KBM-7 (cell line): ENCODE measurements around the gene IQSEC1.

Source experiments
- DNase-seq: peaks from one replicate; pipeline ENCODE4 v3.0.0-alpha.2; 2015
- in situ Hi-C: fragments of 300-500 bp; cut with MboI; formaldehyde crosslinking; loops from 2 replicates; pipeline ENCODE4 v1.14.3; 2020; ENCODE audit warnings: low sequenced_read_pairs, low pct_unique_long_range_greater_than_20kb, mixed read lengths

Gene IQSEC1

GRCh38 chr3:12981306-12982275 lies 91.6 kb downstream of the IQSEC1 start:
- DNase-seq: no peak
- in situ Hi-C loops: no loop called here

GRCh38 chr3:12980596-12981290 lies 92.5 kb downstream of the IQSEC1 start:
- DNase-seq: no peak
- in situ Hi-C loops: no loop called here

- in situ Hi-C loops: no loop called here
- DNase-seq: no peak
These were observed 93.2 kb downstream of the IQSEC1 start for GRCh38 chr3:12979947-12980487.

- in situ Hi-C loops: no loop called here
- DNase-seq: no peak
These were observed 93.9 kb downstream of the IQSEC1 start for GRCh38 chr3:12979151-12979946.

GRCh38 chr3:12978682-12979081 lies 94.5 kb downstream of the IQSEC1 start:
- DNase-seq: no peak
- in situ Hi-C loops: no loop called here

GRCh38 chr3:12977117-12977808 lies 96.0 kb downstream of the IQSEC1 start:
- DNase-seq: no peak
- in situ Hi-C loops: no loop called here

GRCh38 chr3:12975748-12976522 lies 97.3 kb downstream of the IQSEC1 start:
- no peak for DNase-seq
- in situ Hi-C loops: no loop called here

GRCh38 chr3:12974819-12975218 lies 98.4 kb downstream of the IQSEC1 start:
- in situ Hi-C loops: no loop called here
- DNase-seq: no peak

- in situ Hi-C loops: no loop called here
- DNase-seq: no peak
These were observed 98.9 kb downstream of the IQSEC1 start for GRCh38 chr3:12974334-12974733.

- DNase-seq: no peak
- in situ Hi-C loops: no loop called here
These were observed 99.4 kb downstream of the IQSEC1 start for GRCh38 chr3:12973827-12974226.

GRCh38 chr3:12972781-12973702 lies 100.2 kb downstream of the IQSEC1 start:
- in situ Hi-C loops: no loop called here

GRCh38 chr3:12972043-12972442 lies 101.2 kb downstream of the IQSEC1 start:
- DNase-seq: no peak
- in situ Hi-C loops: no loop called here

More at GRCh38 chr3:12972781-12973702, 100.2 kb downstream of the IQSEC1 start:
- no peak for DNase-seq

- no peak for DNase-seq
- in situ Hi-C loops: no loop called here
These were observed 102.5 kb downstream of the IQSEC1 start for GRCh38 chr3:12970684-12971083.

GRCh38 chr3:12969486-12969885 lies 103.7 kb downstream of the IQSEC1 start:
- no peak for DNase-seq

GRCh38 chr3:12968541-12968940 lies 104.7 kb downstream of the IQSEC1 start:
- in situ Hi-C loops: no loop called here
- DNase-seq: no peak

More at GRCh38 chr3:12969486-12969885, 103.7 kb downstream of the IQSEC1 start:
- in situ Hi-C loops: no loop called here

- in situ Hi-C loops: no loop called here
- peak; percentile 60 for DNase-seq
These were observed 105.5 kb downstream of the IQSEC1 start for GRCh38 chr3:12967606-12968351.
